GM21423 (cell line): ENCODE data around the gene TNNC2.
"Not testable (repeated sequence)": the region's sequence is repeated elsewhere in the genome, so short reads cannot be mapped to it uniquely, and the experiment has no call there.

Experiments
- ATAC-seq: cut with Tn5 transposase; IDR thresholded peaks from one replicate; pipeline ENCODE4 v1.9.1; 2021; ENCODE audit warnings: mild to moderate bottlenecking, moderate library complexity; ENCODE audit not compliant: unreplicated experiment

Gene TNNC2

GRCh38 chr20:45823949-45824835 is 2.9 kb downstream of the TNNC2 start:
- no peak for ATAC-seq

GRCh38 chr20:45822857-45823256 is 4.3 kb downstream of the TNNC2 start:
- ATAC-seq = no peak

GRCh38 chr20:45821947-45822346 is 5.2 kb downstream of the TNNC2 start:
- ATAC-seq = no peak

- no peak for ATAC-seq
These were observed 7.6 kb downstream of the TNNC2 start for GRCh38 chr20:45819466-45819865.

- ATAC-seq = no peak
These were observed 8.9 kb downstream of the TNNC2 start for GRCh38 chr20:45818239-45818638.

- no peak for ATAC-seq
These were observed 9.5 kb downstream of the TNNC2 start for GRCh38 chr20:45817376-45818194.

GRCh38 chr20:45816951-45817350 is 10.2 kb downstream of the TNNC2 start:
- ATAC-seq = no peak

- no peak for ATAC-seq
These were observed 12.8 kb downstream of the TNNC2 start for GRCh38 chr20:45814314-45814713.

GRCh38 chr20:45813489-45813888 is 13.6 kb downstream of the TNNC2 start:
- ATAC-seq = no peak

GRCh38 chr20:45813006-45813340 is 14.1 kb downstream of the TNNC2 start:
- no peak for ATAC-seq

- ATAC-seq = peak; percentile 98
These were observed 14.7 kb downstream of the TNNC2 start, which contains the start of gene UBE2C for GRCh38 chr20:45812157-45813005. TSS of gene UBE2C (plus strand) at chr20:45812644. CDS start at chr20:45812696, 52 bp downstream.

GRCh38 chr20:45810191-45810970 is 16.7 kb downstream of the TNNC2 start:
- no peak for ATAC-seq

GRCh38 chr20:45801851-45802250 is 25.3 kb downstream of the TNNC2 start:
- no peak for ATAC-seq

- peak; percentile 52 for ATAC-seq
These were observed 28.0 kb downstream of the TNNC2 start for GRCh38 chr20:45798935-45799642.

GRCh38 chr20:45797955-45798354 is 29.2 kb downstream of the TNNC2 start:
- not testable (repeated sequence) for ATAC-seq

- not testable (repeated sequence) for ATAC-seq
These were observed 29.6 kb downstream of the TNNC2 start for GRCh38 chr20:45797510-45797909.

- no peak for ATAC-seq
These were observed 30.6 kb downstream of the TNNC2 start for GRCh38 chr20:45796337-45797065.

GRCh38 chr20:45792317-45793118 is 34.6 kb downstream of the TNNC2 start:
- ATAC-seq = peak; percentile 14
